Vagina (tissue), 2 donors: ENCODE data around the gene TBC1D17. TPM values are rescaled to one million over a fixed set of nuclear protein-coding genes. Genes with fewer than 3 reads are reported as not detected.

Experiments
- DNase-seq, 2 donors: peaks; one replicate each; pipeline ENCODE4 v3.0.0-alpha.2; 2017; ENCODE audit errors: extremely low spot score in 2 of 2
- H3K27ac ChIP-seq: fragments of 200-600 bp; sonication (generic); one replicate; pipeline ENCODE4 v1.5.1; 2019
- H3K27me3 ChIP-seq: fragments of 200-600 bp; sonication (generic); one replicate; pipeline ENCODE4 v1.5.1; 2019
- H3K36me3 ChIP-seq, 2 donors: fragments of 200-600 bp; sonication (generic); one replicate each; pipeline ENCODE4 v1.5.1; 2017 to 2019
- H3K4me1 ChIP-seq: fragments of 200-600 bp; sonication (generic); one replicate; pipeline ENCODE4 v1.5.1; 2019
- H3K4me3 ChIP-seq, 2 donors: fragments of 200-600 bp; sonication (generic); 1 replicate in 1 of 2; 2 replicates in 1 of 2; pipeline ENCODE4 v1.5.1; 2016 to 2019
- H3K9me3 ChIP-seq: fragments of 200-600 bp; sonication (generic); one replicate; pipeline ENCODE4 v1.5.1; 2019
- CTCF ChIP-seq, 3 experiments: fragments of 450-650 bp in 2 of 3; fragments of 200-600 bp in 1 of 3; sonication (generic) in 1 of 3; IDR thresholded peaks; one replicate each; pipeline ENCODE4 v1.5.1; 2017 to 2019; ENCODE audit warnings: antibody characterized with exemption in 3 of 3, mild to moderate bottlenecking in 2 of 3, moderate library complexity in 2 of 3
- POLR2A ChIP-seq, 2 donors: fragments of 450-650 bp; IDR thresholded peaks; one replicate each; pipeline ENCODE4 v1.6.1; 2017; ENCODE audit warnings: antibody characterized with exemption in 2 of 2, mild to moderate bottlenecking in 2 of 2, moderate library complexity in 2 of 2
- POLR2AphosphoS5 ChIP-seq, 2 donors: sonication (generic); formaldehyde crosslinking; IDR thresholded peaks; one replicate each; pipeline ENCODE4 v1.9.0; 2017; ENCODE audit warnings: antibody characterized with exemption in 2 of 2, mild to moderate bottlenecking in 2 of 2, low read depth in 1 of 2; ENCODE audit not compliant: insufficient read depth in 1 of 2
- intact Hi-C: fragments of 100-400 bp; cut with DNase I; formaldehyde crosslinking; loops from one replicate; pipeline ENCODE4 v1.15.1; 2023
- total RNA-seq: library from RNA; depleted of rRNA; stranded (reverse); fragments of >200 nt; gene quantifications from one replicate; pipeline ENCODE4 v1.2.3, GENCODE V29; 2016

The TBC1D17 gene
- total RNA-seq: 34.9 TPM

GRCh38 chr19:49877020-49877878, at the start of gene TBC1D17, which contains the start of gene AKT1S1:
TSS of gene TBC1D17 (plus strand) at chr19:49877702. CDS start at chr19:49877724, 22 bp downstream.
TSS of gene AKT1S1 (minus strand) at chr19:49877355. CDS start at chr19:49873295, 4,060 bp downstream.
- TF ChIP-seq POLR2A (IDR thresholded peaks at IDR 0.05) (peak in 1 of 2 donors; percentile 79), POLR2AphosphoS5 (IDR thresholded peaks at IDR 0.05; ENCODE audit: insufficient read depth in 1 of 2, low read depth in 1 of 2) (peak; percentile 96 to 97), CTCF (IDR thresholded peaks at IDR 0.05) (no peak)
- intact Hi-C loops: loop anchor here (5.0 kb wide), 1 partner anchor 110 kb away; the partner anchor contains the start of gene AP2A1
- Histone ChIP-seq H3K9me3 (no peaks in the 10 kb centered on the region), H3K27me3 (no peaks in the 10 kb centered on the region), H3K4me1 (peaks cover 32% of the 10 kb centered on the region), H3K4me3 (peak within 1 kb of the TSS; percentile 80 to 98), H3K27ac (peak within 1 kb of the TSS; percentile 99), H3K36me3 (peaks cover 0 to 34% of the 10 kb centered on the region in 2 donors)
- DNase-seq: peak; percentile 100

GRCh38 chr19:49829200-49829599, 48.3 kb upstream of the TBC1D17 start:
- no peak for DNase-seq
- no peak overlapping the region for H3K27ac ChIP-seq
- intact Hi-C loops: no loop called here
- no peaks in the 10 kb centered on the region for H3K9me3 ChIP-seq
- no peak for TF ChIP-seq CTCF (IDR thresholded peaks at IDR 0.05)
- TF ChIP-seq POLR2AphosphoS5 (IDR thresholded peaks at IDR 0.05; ENCODE audit: insufficient read depth in 1 of 2, low read depth in 1 of 2): no peak
- H3K4me3 ChIP-seq: no peak overlapping the region
- no peaks in the 10 kb centered on the region for H3K4me1 ChIP-seq
- peaks cover 3 to 42% of the 10 kb centered on the region in 2 donors for H3K36me3 ChIP-seq
- no peaks in the 10 kb centered on the region for H3K27me3 ChIP-seq

GRCh38 chr19:49829721-49830120, 47.8 kb upstream of the TBC1D17 start:
- Histone ChIP-seq H3K4me3 (no peak overlapping the region), H3K27me3 (no peaks in the 10 kb centered on the region), H3K4me1 (no peaks in the 10 kb centered on the region), H3K36me3 (peaks cover 3 to 48% of the 10 kb centered on the region in 2 donors), H3K9me3 (no peaks in the 10 kb centered on the region), H3K27ac (no peak overlapping the region)
- intact Hi-C loops: no loop called here
- TF ChIP-seq POLR2AphosphoS5 (IDR thresholded peaks at IDR 0.05; ENCODE audit: insufficient read depth in 1 of 2, low read depth in 1 of 2) (no peak), POLR2A (IDR thresholded peaks at IDR 0.05) (no peak), CTCF (IDR thresholded peaks at IDR 0.05) (no peak)
- no peak for DNase-seq

GRCh38 chr19:49830766-49831165, 46.7 kb upstream of the TBC1D17 start:
- Histone ChIP-seq H3K27me3 (no peaks in the 10 kb centered on the region), H3K4me3 (no peak overlapping the region), H3K4me1 (no peaks in the 10 kb centered on the region), H3K36me3 (peaks cover 3 to 58% of the 10 kb centered on the region in 2 donors), H3K27ac (no peak overlapping the region), H3K9me3 (no peaks in the 10 kb centered on the region)
- TF ChIP-seq POLR2AphosphoS5 (IDR thresholded peaks at IDR 0.05; ENCODE audit: insufficient read depth in 1 of 2, low read depth in 1 of 2): no peak
- intact Hi-C loops: no loop called here
- no peak for DNase-seq

GRCh38 chr19:49831592-49831991, 45.9 kb upstream of the TBC1D17 start:
- intact Hi-C loops: no loop called here
- no peak for TF ChIP-seq CTCF (IDR thresholded peaks at IDR 0.05)
- TF ChIP-seq POLR2A (IDR thresholded peaks at IDR 0.05): no peak
- TF ChIP-seq POLR2AphosphoS5 (IDR thresholded peaks at IDR 0.05; ENCODE audit: insufficient read depth in 1 of 2, low read depth in 1 of 2): no peak
- no peaks in the 10 kb centered on the region for H3K9me3 ChIP-seq
- H3K4me3 ChIP-seq: no peak overlapping the region
- no peak for DNase-seq
- no peaks in the 10 kb centered on the region for H3K27me3 ChIP-seq
- H3K27ac ChIP-seq: no peak overlapping the region
- peaks cover 3 to 66% of the 10 kb centered on the region in 2 donors for H3K36me3 ChIP-seq
- no peaks in the 10 kb centered on the region for H3K4me1 ChIP-seq
